NK-92 treated with Interleukin-12 subunit alpha and Interleukin-12 subunit beta, amount 100 ng/mL, for 24 hours (cell line): Measurements from ENCODE around the gene CDKN2AIP.
A peak's percentile ranks its signal among the peaks of the same experiment; 100 is the strongest.
"Not testable (repeated sequence)": the region's sequence is repeated elsewhere in the genome, so short reads cannot be mapped to it uniquely, and the experiment has no call there.

ENCODE experiments used
- DNase-seq: peaks from one replicate; lab custom pipeline; 2025; lab: John Stamatoyannopoulos, UW

The CDKN2AIP gene

DNA sequence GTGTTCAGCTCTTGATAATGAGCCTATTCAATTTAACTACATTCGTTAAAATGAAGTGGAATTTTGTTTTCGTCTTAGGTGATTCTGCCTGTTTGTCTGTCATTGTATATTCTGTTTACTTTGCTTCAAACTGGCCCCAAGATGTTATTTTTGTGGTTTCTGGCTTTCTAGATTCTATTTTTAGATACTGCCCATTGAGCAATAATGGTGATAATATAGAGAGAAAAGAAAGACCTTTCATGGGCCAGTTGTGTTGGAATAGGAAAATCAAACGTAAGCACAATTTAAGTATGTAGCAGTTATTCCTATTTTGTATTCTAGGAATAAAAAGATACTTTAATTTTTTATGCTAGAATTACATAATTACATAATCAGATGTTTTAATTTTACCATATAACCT is 4.0 kb downstream of the CDKN2AIP start:
- DNase-seq: no peak

DNA sequence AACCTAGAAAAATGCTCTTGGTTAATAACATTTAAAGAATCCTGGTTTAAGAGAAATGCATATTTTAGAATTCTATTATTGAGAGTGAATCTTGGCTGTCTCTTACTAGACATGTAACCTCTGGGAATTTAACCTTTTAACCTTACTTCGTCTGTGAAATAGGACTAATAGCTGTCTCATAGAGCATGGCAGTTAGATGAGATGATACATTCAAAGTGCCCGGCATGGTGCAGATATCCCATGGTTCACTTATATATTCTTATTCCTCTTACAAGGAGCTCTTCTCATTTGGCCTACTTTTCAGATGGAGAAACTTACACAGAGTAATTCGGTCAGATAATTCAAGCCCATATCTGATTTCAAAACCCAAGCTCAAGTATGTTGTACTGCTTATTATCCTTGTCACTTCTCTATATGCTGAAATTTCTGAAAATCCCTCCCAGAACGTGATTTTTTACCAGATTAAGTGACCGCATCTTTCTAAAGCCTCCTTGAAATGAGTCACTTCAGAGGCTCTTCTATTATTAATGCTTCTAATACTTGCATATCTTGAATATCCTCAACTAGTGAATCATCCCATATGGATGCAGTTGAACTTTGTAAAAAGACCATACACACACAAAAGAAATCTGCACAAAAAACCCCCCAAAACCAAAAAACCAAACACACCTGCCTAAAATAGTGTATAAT is 4.9 kb downstream of the CDKN2AIP start:
- DNase-seq: no peak

DNA sequence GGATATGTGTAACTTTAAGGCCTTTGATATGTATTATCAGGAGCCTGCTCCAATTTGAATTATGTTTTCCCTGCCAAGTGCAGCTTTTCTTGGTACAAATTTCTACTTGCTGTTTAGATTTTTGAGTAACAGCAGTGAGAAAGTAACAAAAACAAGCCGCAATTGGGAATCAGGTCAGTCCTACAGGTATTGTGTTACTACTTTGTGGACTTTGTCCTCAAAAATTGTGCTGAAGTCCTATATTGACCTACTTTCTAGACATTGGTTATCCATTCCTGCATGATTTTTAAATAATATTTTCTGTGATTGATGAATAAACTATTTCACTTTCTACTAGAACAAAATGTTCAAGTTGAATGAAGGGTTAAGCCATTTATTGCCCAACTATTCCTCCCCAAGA is 5.7 kb downstream of the CDKN2AIP start:
- no peak for DNase-seq

DNA sequence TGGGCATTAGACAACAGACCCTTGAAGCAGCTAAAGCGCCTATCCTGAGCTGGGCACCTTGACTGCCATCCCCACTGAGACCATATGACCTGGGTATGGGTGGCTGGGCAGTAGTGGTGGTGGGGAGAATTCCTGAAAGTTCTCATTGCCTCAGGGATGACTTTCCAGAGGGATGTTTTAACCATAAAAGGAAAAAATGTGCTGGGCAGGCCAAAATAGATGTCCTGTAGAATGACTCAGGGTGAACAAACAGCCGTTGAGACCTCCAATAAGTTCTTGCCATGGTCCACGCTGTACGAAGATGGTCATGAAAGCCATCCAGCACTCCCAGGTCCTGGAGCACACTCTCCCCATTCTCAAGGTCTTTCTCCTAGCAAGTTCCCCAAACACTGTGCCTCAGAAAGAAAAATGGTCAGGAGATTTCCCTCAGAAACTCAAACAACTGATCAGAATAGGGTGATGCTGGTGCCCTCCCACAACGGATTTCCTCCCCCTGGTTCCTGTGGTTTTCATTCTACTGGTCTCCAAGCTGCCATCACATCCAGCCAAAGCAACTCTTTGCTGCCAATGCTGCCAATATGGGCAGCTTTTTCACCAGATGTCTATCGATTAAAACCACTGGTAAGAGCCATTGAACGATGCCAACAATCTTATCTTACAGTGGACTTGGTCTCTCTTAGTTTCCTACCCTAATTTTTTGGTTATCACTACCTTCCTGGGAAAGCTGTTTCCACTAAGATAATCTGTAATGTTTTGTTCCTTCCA is 11.2 kb downstream of the CDKN2AIP start:
- DNase-seq: no peak

DNA sequence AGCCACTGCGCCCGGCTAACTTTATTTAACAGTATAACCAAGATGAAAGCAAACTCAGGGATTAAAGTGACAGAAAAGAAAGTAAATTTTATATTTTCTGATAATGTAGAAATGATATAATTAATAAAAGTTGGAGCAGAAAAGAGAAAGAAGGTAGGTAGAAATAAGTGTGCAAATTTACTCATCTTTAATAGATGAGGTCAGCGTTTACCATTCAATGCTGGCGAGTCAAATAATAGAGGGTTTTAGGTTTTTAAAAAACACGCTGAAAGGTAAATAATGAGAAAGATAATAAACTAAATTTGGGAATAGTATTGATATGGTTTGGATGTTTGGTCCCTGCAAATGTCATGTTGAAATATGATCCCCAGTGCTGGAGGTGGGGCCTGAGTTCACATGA is 13.6 kb downstream of the CDKN2AIP start:
- no peak for DNase-seq

DNA sequence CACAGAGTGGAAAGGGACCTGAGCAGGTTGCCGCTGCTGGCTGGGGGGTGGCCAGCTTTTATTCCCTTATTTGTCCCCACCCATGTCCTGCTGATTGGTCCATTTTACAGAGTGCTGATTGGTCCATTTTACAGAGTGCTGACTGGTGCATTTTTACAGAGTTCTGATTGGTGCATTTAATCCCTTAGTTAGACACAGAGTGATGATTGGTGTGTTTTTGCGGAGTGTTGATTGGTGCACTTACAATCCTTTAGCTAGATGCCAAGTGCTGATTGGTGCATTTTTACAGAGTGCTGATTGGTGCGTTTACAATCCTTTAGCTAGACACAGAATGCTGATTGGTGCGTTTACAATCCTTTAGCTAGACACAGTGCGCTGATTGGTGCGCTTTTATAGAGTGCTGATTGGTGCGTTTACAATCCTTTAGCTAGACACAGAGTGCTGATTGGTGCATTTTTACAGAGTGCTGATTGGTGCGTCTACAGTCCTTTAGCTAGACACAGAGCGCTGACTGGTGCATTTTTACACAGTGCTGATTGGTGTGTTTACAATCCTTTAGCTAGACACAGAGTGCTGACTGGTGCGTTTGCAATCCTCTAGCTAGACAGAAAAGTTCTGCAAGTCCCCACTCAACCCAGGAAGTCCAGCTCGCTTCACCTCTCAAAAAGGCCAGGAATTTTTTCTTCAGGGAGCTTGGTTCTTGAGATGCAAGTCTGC is 19.6 kb downstream of the CDKN2AIP start:
- not testable (repeated sequence) for DNase-seq

DNA sequence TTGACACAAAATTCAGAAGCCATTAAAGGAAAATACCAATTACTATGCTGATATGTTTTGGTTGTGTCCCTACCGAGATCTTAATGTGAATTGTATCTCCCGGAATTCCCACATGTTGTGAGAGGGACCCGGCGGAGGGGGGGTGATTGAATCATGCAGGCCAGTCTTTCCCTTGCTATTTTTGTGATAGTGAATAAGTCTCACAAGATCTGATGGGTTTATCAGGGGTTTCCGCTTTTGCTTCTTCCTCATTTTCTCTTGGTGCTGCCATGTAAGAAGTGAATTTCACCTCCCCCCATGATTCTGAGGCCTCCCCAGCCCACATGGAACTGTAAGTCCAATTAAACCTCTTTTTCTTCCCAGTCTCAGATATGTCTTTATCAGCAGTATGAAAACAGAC is 21.4 kb downstream of the CDKN2AIP start:
- DNase-seq: not testable (repeated sequence)

DNA sequence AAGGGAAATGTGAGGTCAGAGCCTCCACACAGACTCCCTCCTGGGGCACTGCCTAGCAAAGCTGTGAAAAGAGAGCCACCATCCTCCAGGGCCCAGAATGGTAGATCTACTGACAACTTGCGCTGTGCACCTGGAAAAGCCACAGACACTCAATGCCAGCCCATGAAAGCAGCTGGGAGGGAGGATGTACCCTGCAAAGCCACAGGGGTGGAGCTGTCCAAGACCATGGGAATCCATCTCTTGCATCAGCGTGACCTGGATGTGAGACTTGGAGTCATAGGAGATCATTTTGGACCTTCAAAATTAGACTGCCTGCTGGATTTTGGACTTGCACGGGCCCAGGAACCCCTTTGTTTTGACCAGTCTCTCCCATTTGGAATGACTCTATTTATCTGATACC is 22.8 kb downstream of the CDKN2AIP start:
- no peak for DNase-seq

DNA sequence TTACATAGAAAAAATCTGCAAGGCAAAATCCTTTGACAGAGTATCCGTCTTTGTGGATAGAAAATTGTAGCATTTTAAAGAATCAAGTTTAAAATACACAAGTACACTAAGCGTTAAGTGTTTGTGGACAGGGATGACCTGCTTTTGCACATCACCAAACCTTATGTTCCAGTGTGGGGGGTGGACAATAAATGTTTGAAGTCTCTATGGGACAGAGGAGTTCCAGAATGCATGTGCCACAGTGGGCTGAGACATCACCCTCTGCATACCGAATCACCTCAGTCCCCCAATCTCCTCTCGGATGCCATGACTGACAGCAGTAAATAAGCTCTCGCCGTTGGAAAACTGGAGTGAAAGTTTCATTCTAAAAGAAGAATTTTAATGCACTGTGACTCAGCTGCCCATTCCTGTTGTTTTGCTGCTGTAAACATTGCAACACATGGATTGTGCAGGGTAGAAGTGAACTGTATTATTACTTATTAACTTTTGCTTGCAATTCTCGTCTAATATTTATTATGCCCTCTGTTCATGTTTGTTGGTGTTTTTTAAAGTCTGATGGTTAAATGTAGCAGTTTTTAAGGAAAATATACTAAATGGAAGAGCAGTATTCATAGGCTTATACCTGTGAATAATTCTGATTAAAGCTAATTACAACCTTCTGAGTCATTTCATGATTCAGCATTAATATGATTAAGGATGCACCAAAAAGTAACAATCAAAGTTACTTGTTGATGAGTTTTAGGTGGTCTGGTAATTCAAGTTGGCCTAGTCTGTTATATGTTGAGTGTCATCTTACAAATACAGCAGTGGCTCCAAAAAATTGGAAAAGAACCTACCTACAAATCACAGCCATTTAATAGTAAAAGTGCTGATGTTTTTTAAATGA is 24.0 kb downstream of the CDKN2AIP start:
- no peak for DNase-seq

DNA sequence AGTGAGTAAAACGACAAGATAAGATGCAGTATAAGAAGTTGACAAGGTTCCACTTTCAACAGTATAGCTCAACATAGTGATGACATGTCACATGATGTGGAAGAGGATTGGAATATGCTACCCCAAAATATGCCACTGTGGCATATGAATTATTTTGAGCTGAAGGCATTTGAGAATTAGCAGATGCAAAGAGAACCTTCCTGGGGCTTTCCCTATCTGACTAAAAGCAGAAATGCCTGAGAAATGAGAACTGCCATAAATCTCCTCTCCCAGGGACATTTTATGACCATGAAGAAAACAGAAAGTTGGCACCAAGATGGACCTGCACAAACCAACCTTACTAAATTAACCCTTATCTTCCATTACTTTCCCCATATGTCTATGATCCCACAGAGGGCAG is 24.8 kb downstream of the CDKN2AIP start:
- DNase-seq: no peak

DNA sequence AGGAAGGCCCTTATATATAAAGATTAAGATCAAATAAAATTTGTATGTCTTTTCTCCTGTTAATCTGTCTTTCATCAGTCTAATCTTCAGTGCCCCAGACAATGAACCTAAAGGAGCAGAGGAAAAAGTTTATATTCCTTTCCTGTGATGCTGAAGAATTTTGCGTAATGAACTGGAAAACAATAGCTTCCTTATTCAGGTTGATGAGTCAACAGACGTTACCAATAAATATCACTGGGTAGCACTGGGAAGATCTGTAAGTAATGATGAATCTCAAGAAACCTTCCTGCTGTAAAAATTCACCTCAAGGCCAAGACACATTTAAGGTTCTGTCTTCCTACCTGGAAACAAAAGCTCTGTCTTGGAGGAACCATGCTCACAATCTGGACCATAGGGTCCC is 25.5 kb downstream of the CDKN2AIP start:
- DNase-seq: no peak

DNA sequence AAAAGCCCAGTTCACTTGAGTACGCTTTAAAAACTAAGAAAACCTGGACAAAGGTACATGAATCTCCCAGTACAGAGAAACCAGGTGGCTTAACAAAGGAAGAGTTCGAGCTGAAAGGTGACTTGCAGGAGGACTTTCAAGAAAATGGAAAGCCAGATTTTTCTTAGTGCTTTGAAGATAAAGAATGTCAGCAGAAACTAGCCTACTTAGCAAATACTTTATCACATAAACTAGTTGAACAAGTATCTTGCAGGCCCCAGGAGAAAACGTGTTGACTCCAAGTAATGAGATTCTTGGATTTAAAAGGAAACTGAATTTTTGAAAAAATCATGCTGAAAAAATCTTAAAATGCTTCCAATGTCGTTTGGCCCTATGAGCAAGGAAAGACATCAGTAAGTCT is 26.4 kb downstream of the CDKN2AIP start:
- no peak for DNase-seq

DNA sequence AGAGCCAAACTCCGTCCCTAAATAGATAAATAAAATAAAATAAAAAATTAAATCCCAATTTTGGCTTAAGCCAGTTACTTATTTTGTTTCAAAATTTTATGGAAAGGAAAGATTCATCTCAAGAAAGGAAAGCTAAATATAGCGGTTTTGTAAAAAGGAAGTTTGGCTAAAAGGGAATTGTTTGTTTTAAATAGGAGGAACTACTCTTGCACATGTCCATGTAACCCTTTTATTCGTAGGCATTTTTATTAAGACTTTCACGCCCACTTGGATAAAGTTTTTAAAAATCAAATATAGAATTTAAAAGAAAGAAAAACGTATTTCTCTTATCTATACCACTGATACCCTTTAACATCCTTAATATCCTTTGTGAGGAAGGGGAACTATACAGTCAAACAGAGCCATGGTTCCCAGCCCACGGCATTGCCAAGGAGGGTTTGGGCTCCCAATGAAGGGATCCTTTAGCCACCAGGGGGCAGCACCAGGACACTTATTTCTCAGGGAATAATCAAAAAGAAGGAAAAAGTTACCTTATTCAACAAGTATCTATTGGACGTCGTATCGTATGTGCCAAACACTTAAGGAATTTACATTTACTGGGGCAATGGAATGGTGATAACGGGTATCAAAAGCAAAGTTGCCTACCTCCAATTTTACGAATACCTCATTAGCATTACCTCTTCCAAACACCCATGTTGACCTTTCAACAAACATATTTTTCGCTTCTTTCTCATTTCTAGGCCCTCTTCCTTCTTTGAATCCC is 27.7 kb downstream of the CDKN2AIP start:
- DNase-seq: peak; percentile 37

DNA sequence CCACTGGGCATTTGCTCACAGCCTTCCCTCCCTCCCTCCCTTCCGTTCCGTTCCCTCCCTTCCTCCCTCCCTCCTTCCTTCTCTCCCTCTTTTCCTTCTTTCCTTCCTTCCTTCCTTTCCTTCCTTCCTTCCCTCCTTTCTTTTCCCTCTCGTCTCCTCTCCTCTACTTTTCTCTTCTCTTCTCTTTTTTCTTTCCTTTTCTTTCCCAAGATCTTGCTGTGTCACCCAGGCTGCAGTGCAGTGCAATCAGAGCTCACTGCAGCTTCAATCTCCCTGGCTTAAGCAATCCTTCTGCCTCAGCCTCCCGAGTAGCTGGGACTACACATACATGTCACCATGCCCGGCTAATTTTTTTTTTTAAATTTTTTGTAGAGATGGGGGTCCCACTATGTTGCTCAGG is 33.7 kb downstream of the CDKN2AIP start:
- DNase-seq: no peak

DNA sequence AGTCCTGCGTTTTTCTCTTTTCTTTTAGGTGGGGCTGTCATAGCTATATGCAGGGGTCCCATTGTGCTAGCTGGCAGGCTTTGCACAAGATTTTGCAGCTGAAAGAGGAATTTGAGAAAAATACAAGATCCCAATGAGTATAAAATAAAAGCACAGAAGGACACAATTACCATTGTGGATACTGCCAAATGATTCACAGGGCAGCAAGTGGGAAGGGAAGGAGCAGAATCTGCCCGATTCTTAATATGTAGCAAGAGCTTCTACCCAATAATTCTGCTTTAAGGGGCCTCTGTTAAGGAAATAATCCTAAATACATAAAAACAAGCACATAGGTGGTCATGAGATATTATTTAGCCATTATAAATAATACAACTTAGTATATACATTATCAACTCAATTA is 34.5 kb downstream of the CDKN2AIP start:
- no peak for DNase-seq

DNA sequence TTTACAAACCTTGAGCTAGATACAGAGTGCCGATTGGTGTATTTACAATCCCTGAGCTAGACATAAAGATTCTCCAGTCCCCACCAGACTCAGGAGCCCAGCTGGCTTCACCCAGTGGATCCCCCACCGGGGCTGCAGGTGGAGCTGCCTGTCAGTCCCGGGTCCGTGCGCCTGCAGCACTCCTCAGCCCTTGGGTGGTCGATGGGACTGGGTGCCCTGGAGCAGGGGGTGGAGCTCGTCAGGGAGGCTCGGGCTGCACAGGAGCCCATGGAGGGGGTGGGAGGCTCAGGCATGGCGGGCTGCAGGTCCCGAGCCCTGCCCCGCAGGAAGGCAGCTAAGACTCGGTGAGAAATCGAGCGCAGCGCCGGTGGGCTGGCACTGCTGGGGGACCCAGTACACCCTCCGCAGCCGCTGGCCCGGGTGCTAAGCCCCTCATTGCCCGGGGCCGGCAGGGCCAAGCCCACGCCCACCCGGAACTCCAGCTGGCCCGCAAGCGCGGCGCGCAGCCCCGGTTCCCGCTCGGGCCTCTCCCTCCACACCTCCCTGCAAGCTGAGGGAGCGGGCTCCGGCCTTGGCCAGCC is 38.2 kb downstream of the CDKN2AIP start:
- DNase-seq: not testable (repeated sequence)

DNA sequence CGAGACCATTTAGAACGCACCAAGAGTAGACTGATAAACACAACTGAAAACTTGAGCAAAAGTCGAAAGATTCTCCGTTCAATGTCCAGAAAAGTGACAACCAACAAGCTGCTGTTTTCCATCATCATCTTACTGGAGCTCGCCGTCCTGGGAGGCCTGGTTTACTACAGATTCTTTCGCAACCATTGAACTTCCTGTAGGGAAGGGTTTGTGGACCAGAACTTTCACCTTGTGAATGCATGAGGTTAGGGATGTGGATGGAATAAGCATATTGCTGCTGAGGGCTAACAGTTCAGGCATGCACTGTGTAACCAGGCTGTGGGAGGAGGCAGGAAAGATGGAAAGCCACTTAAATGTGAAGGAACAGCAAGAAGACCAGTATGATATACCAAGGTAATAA is 39.6 kb downstream of the CDKN2AIP start:
- DNase-seq: no peak

DNA sequence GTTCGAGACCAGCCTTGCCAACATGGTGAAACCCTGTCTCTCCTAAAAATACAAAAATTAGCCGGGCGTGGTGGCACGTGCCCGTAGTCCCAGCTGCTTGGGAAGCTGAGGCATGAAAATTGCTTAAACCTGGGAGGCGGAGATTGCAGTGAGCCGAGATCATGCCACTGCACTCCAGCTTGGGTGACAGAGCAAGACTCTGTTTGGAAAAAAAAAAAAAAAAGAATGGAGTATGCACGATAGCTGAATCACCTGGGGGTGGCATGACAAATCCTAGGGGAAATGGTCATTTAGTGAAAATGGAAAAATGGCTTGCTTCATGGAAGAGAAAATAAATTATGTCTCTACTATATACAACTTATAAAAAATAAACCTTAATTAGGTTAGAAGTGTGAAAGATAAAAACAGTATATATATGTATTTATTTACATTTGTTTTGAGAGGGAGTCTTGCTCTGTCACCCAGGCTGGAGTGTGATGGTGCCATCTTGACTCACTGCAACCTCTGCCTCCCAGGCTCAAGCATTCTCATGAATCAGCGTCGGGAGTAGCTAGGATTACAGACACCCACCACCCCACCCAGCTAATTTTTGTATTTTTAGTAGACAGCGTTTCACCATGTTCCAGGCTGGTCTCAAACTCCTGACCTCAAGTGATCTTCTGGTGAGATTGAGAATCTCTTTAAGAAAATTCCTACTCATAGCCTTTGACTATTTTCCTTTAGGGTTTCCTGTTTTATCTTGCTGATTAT is 41.1 kb downstream of the CDKN2AIP start:
- no peak for DNase-seq

DNA sequence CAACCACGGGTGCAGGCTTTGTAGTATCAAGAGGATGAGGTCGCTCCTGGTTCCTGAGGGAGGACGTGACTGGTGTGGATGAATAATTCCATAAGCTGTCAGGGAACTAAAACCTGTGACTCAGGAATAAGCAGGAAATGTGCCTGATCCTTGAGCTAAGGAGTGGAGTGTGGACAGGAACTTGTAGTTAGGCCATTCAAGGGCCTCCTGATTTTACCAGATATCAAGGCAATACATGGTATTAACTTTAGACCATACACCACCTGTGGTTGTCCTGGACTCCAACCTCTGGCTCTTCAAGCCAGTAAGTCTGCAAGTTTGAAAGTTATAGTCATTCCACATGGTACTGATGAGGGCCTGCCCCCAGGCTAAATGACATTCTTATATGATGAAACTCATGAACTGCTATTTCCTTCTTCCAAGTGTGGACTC is 48.4 kb downstream of the CDKN2AIP start:
- no peak for DNase-seq

DNA sequence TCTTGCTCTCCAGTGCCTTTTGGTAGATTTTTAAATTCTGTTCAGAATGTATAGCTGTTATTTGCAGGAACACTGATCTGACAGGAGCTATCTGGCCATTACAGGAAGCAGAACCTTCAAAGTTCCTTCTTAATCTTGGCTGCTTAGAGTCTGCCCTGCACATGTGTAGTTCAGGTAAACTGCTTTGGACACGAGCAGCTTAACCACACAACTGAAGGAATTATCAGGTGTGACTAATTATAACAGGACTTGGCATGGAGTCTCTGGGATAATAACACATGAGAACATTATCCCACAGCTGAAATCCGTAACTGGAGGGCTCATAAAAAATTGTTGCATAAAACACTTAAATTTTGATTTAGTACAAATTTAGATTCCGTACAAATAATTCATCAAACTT is 48.8 kb downstream of the CDKN2AIP start:
- no peak for DNase-seq
